Neural cell (in vitro differentiated cells): ENCODE measurements around the gene ADARB1. TPM values are rescaled to one million over a fixed set of nuclear protein-coding genes. Genes with fewer than 3 reads are reported as not detected.

Experiments
- H2AFZ ChIP-seq: fragments of 200-600, 300-800 bp; sonication (generic), shearing (Covaris generic); 2 replicates; pipeline ENCODE4 v1.6.0; 2014; ENCODE audit warnings: low read depth, mild to moderate bottlenecking, antibody characterized with exemption, low read length, moderate library complexity
- H3F3A ChIP-seq: fragments of 200-600 bp; shearing (Covaris generic); 2 replicates; pipeline ENCODE4 v1.6.1; 2016; ENCODE audit warnings: mild to moderate bottlenecking, moderate library complexity, mixed read lengths, antibody characterized with exemption, low read length; ENCODE audit not compliant: insufficient read depth, poor library complexity, severe bottlenecking
- H3K27ac ChIP-seq: fragments of 200-600, 300-800 bp; sonication (generic), shearing (Covaris generic); 2 replicates; pipeline ENCODE4 v1.5.1; 2014; ENCODE audit warnings: mild to moderate bottlenecking, low read length, moderate library complexity
- H3K27me3 ChIP-seq: fragments of 300-800, 200-600 bp; sonication (generic), shearing (Covaris generic); 2 replicates; pipeline ENCODE4 v1.6.0; 2014; ENCODE audit warnings: mild to moderate bottlenecking, low read depth, low read length, moderate library complexity; ENCODE audit not compliant: insufficient read depth
- H3K36me3 ChIP-seq: fragments of 300-800, 200-600 bp; sonication (generic), shearing (Covaris generic); 2 replicates; pipeline ENCODE4 v1.5.1; 2014; ENCODE audit warnings: mild to moderate bottlenecking, antibody characterized with exemption, low read length, moderate library complexity; ENCODE audit not compliant: insufficient read depth
- H3K4me2 ChIP-seq: fragments of 300-800, 200-600 bp; sonication (generic), shearing (Covaris generic); 2 replicates; pipeline ENCODE4 v1.6.0; 2014; ENCODE audit warnings: mild to moderate bottlenecking, low read length
- H3K4me3 ChIP-seq: fragments of 300-800, 200-600 bp; sonication (generic), shearing (Covaris generic); 2 replicates; pipeline ENCODE4 v1.5.1; 2014; ENCODE audit warnings: mild to moderate bottlenecking, low read length, moderate library complexity
- H3K79me2 ChIP-seq: fragments of 200-600 bp; shearing (Covaris generic); replicated peaks from 2 replicates; pipeline ENCODE4 v1.6.0; 2014; ENCODE audit warnings: mild to moderate bottlenecking, low read length, moderate library complexity; ENCODE audit not compliant: insufficient read depth
- H3K9ac ChIP-seq: fragments of 300-800, 200-600 bp; sonication (generic), shearing (Covaris generic); 2 replicates; pipeline ENCODE4 v1.6.1; 2016; ENCODE audit warnings: mild to moderate bottlenecking, low read length, mixed read lengths
- H3K9me2 ChIP-seq: fragments of 200-600 bp; shearing (Covaris generic); 2 replicates; pipeline ENCODE4 v1.6.1; 2016; ENCODE audit warnings: mild to moderate bottlenecking, low read length, mixed read lengths; ENCODE audit not compliant: insufficient read depth
- H3K9me3 ChIP-seq: fragments of 200-600, 300-800 bp; sonication (generic), shearing (Covaris generic); 2 replicates; pipeline ENCODE4 v1.6.1; 2016; ENCODE audit warnings: mild to moderate bottlenecking, mixed run types, low read length, moderate library complexity, mixed read lengths
- H4K20me1 ChIP-seq: fragments of 200-600 bp; shearing (Covaris generic); 2 replicates; pipeline ENCODE4 v1.6.1; 2016; ENCODE audit warnings: mild to moderate bottlenecking, mixed run types; ENCODE audit not compliant: insufficient read depth
- CTCF ChIP-seq: fragments of 450-650 bp; IDR thresholded peaks from 2 replicates; pipeline ENCODE4 v1.5.1; 2014; ENCODE audit warnings: antibody characterized with exemption, mild to moderate bottlenecking, moderate library complexity; ENCODE audit not compliant: poor library complexity, severe bottlenecking
- EP300 ChIP-seq: fragments of 450-650 bp; conservative IDR thresholded peaks from 2 replicates; pipeline ENCODE4 v1.6.1; 2014; ENCODE audit warnings: antibody characterized with exemption, mild to moderate bottlenecking, moderate library complexity; ENCODE audit not compliant: poor library complexity, severe bottlenecking
- EZH2 ChIP-seq: fragments of 200-600, 300-800 bp; shearing (Covaris generic), sonication (generic); IDR thresholded peaks from 2 replicates; pipeline ENCODE4 v1.6.1; 2014; ENCODE audit warnings: antibody characterized with exemption, low read length, borderline replicate concordance, mild to moderate bottlenecking; ENCODE audit not compliant: insufficient read depth, poor library complexity, severe bottlenecking
- MXI1 ChIP-seq: fragments of 450-650 bp; conservative IDR thresholded peaks from 2 replicates; pipeline ENCODE4 v1.6.1; 2014; ENCODE audit warnings: antibody characterized with exemption, mild to moderate bottlenecking; ENCODE audit not compliant: poor library complexity, severe bottlenecking
- POLR2AphosphoS5 ChIP-seq: IDR thresholded peaks from 2 replicates; pipeline ENCODE4 v1.6.1; 2012
- RAD21 ChIP-seq: fragments of 450-650 bp; conservative IDR thresholded peaks from 2 replicates; pipeline ENCODE4 v1.6.1; 2014; ENCODE audit warnings: antibody characterized with exemption, mild to moderate bottlenecking, moderate library complexity
- REST ChIP-seq: IDR thresholded peaks from 2 replicates; pipeline ENCODE4 v1.6.1; 2012; ENCODE audit warnings: borderline replicate concordance
- SMC3 ChIP-seq: fragments of 450-650 bp; conservative IDR thresholded peaks from 2 replicates; pipeline ENCODE4 v1.6.1; 2014; ENCODE audit warnings: antibody characterized with exemption, mild to moderate bottlenecking, moderate library complexity; ENCODE audit not compliant: poor library complexity
- TAF1 ChIP-seq: IDR thresholded peaks from 2 replicates; pipeline ENCODE4 v1.6.1; 2012; ENCODE audit warnings: low read depth
- polyA plus RNA-seq: library from polyadenylated mRNA; depleted of rRNA; stranded (reverse); fragments of >200 nt; gene quantifications from 2 replicates; pipeline ENCODE4 v1.2.3, GENCODE V29; 2014

The ADARB1 gene
- polyA plus RNA-seq, 1 donor from 2014 or later, result 8.9 TPM

GRCh38 chr21:45033791-45034555 lies 40.4 kb upstream of the ADARB1 start:
- Histone ChIP-seq H3K9ac (no peak overlapping the region), H3K27me3 (peaks cover 3% of the 10 kb centered on the region), H2AFZ (no peak overlapping the region), H3K4me2 (no peak overlapping the region), H3K36me3 (no peaks in the 10 kb centered on the region), H4K20me1 (no peaks in the 10 kb centered on the region), H3K4me3 (no peak overlapping the region), H3F3A (no peaks in the 10 kb centered on the region), H3K27ac (no peak overlapping the region), H3K9me3 (no peaks in the 10 kb centered on the region), H3K9me2 (no peaks in the 10 kb centered on the region), H3K79me2 (no peaks in the 10 kb centered on the region)
- TF ChIP-seq SMC3, result no peak
- TF ChIP-seq CTCF, result no peak
- TF ChIP-seq EZH2, result no peak
- no peak for TF ChIP-seq TAF1
- TF ChIP-seq POLR2AphosphoS5, result no peak
- TF ChIP-seq RAD21, result no peak
- TF ChIP-seq MXI1, result no peak
- TF ChIP-seq REST, result no peak
- TF ChIP-seq EP300, result no peak

- no peak overlapping the region for H3K4me2 ChIP-seq
Measured at GRCh38 chr21:45034556-45035476, 39.6 kb upstream of the ADARB1 start.

More at GRCh38 chr21:45034556-45035476, 39.6 kb upstream of the ADARB1 start:
- Histone ChIP-seq H3K9ac (no peak overlapping the region), H4K20me1 (no peaks in the 10 kb centered on the region), H3K9me3 (no peaks in the 10 kb centered on the region), H3F3A (no peaks in the 10 kb centered on the region), H3K27me3 (peaks cover 3% of the 10 kb centered on the region), H3K9me2 (no peaks in the 10 kb centered on the region), H3K4me3 (no peak overlapping the region), H3K27ac (no peak overlapping the region), H3K79me2 (no peaks in the 10 kb centered on the region), H2AFZ (no peak overlapping the region), H3K36me3 (no peaks in the 10 kb centered on the region)
- TF ChIP-seq MXI1, result no peak
- no peak for TF ChIP-seq TAF1
- TF ChIP-seq RAD21, result no peak
- no peak for TF ChIP-seq EP300
- no peak for TF ChIP-seq EZH2
- TF ChIP-seq SMC3, result no peak
- no peak for TF ChIP-seq CTCF
- no peak for TF ChIP-seq REST
- no peak for TF ChIP-seq POLR2AphosphoS5
